Activated naive CD4-positive, alpha-beta T cell treated with anti-CD3 and anti-CD28 coated beads for 36 hours (primary cell): Measurements from ENCODE around the gene NAGLU. TPM values are rescaled to one million over a fixed set of nuclear protein-coding genes. Genes with fewer than 3 reads are reported as not detected.

ENCODE experiments used
- CTCF ChIA-PET: fragments of 350-600 bp; sonication (Branson Sonifier 250); formaldehyde crosslinking; loops from one replicate; lab custom pipeline; 2021; ENCODE audit warnings: antibody characterized with exemption; lab: Charles Lee
- DNase-seq: peaks from one replicate; pipeline ENCODE4 v3.0.0-alpha.2; 2020
- H3K27ac Mint-ChIP-seq: one replicate; pipeline ENCODE4 v1.8.0; 2021; ENCODE audit warnings: mild to moderate bottlenecking, mixed read lengths
- H3K27me3 Mint-ChIP-seq: one replicate; pipeline ENCODE4 v1.8.0; 2021; ENCODE audit warnings: low read depth, mixed read lengths
- H3K36me3 Mint-ChIP-seq: one replicate; pipeline ENCODE4 v1.8.0; 2021; ENCODE audit warnings: low read depth, mixed read lengths
- H3K4me1 Mint-ChIP-seq: one replicate; pipeline ENCODE4 v1.8.0; 2021; ENCODE audit warnings: low read depth, mixed read lengths
- H3K4me3 Mint-ChIP-seq: one replicate; pipeline ENCODE4 v1.8.0; 2021; ENCODE audit warnings: mild to moderate bottlenecking, moderate library complexity, mixed read lengths
- H3K9me3 Mint-ChIP-seq: one replicate; pipeline ENCODE4 v1.8.0; 2021; ENCODE audit warnings: mixed read lengths
- intact Hi-C: fragments of 100-400 bp; cut with micrococcal nuclease; formaldehyde crosslinking; loops from one replicate; pipeline ENCODE4 v1.15.1; 2023
- total RNA-seq, 2 experiments: library from RNA; stranded (reverse); gene quantifications; one replicate each; pipeline ENCODE4 v1.2.3, GENCODE V29; 2021

Gene NAGLU
- total RNA-seq, 2 experiments from 2014 or later = 11.1 to 11.9 TPM

GRCh38 chr17:42560246-42560645, 24.2 kb downstream of the NAGLU start:
- no peak for DNase-seq
- intact Hi-C loops = no loop called here
- Mint-ChIP-seq H3K4me3 (no peak overlapping the region), H3K4me1 (peaks cover 34% of the 10 kb centered on the region), H3K27ac (no peak overlapping the region), H3K9me3 (no peaks in the 10 kb centered on the region), H3K27me3 (no peaks in the 10 kb centered on the region), H3K36me3 (peaks cover 7% of the 10 kb centered on the region)
- CTCF ChIA-PET = interaction anchor here (1.6 kb wide), 1 partner anchor 12 kb away, joined by 5 read pairs; no protein-coding TSS in a partner anchor

- CTCF ChIA-PET = no interaction called here
- peaks cover 38% of the 10 kb centered on the region for H3K4me1 Mint-ChIP-seq
- H3K36me3 Mint-ChIP-seq = peaks cover 7% of the 10 kb centered on the region
- intact Hi-C loops = loop anchor here (2.0 kb wide), 1 partner anchor 15 kb away; the partner anchor contains the start of gene PSMC3IP
- peak within 1 kb of the TSS; percentile 86 for H3K4me3 Mint-ChIP-seq
- H3K9me3 Mint-ChIP-seq = no peaks in the 10 kb centered on the region
- H3K27ac Mint-ChIP-seq = peak within 1 kb of the TSS; percentile 90
- H3K27me3 Mint-ChIP-seq = no peaks in the 10 kb centered on the region
- peak; percentile 96 for DNase-seq
These were observed 25.9 kb downstream of the NAGLU start, which contains the start of gene COASY for GRCh38 chr17:42561897-42562387. COASY (plus strand) TSS chr17:42562148; CDS start chr17:42562623, 475 bp downstream.

GRCh38 chr17:42562388-42563142, 26.5 kb downstream of the NAGLU start:
- intact Hi-C loops = loop anchor here (2.0 kb wide), 1 partner anchor 14 kb away; the partner anchor contains the start of gene PSMC3IP
- peak overlapping the region; percentile 90 for H3K27ac Mint-ChIP-seq
- H3K4me1 Mint-ChIP-seq = peaks cover 39% of the 10 kb centered on the region
- no peaks in the 10 kb centered on the region for H3K27me3 Mint-ChIP-seq
- CTCF ChIA-PET = interaction anchor here (0.5 kb wide), 1 partner anchor 534 kb away, joined by 4 read pairs; no protein-coding TSS in a partner anchor
- DNase-seq = no peak
- H3K9me3 Mint-ChIP-seq = no peaks in the 10 kb centered on the region
- H3K36me3 Mint-ChIP-seq = peaks cover 7% of the 10 kb centered on the region
- peak overlapping the region; percentile 86 for H3K4me3 Mint-ChIP-seq

GRCh38 chr17:42563143-42563509, 27.1 kb downstream of the NAGLU start:
- intact Hi-C loops = loop anchor here (2.0 kb wide), 1 partner anchor 14 kb away; the partner anchor contains the start of gene PSMC3IP
- no peaks in the 10 kb centered on the region for H3K9me3 Mint-ChIP-seq
- CTCF ChIA-PET = interaction anchor here (0.5 kb wide), 1 partner anchor 533 kb away, joined by 4 read pairs; no protein-coding TSS in a partner anchor
- peak overlapping the region; percentile 90 for H3K27ac Mint-ChIP-seq
- peak overlapping the region; percentile 86 for H3K4me3 Mint-ChIP-seq
- H3K36me3 Mint-ChIP-seq = peaks cover 9% of the 10 kb centered on the region
- no peak for DNase-seq
- peaks cover 42% of the 10 kb centered on the region for H3K4me1 Mint-ChIP-seq
- H3K27me3 Mint-ChIP-seq = no peaks in the 10 kb centered on the region

GRCh38 chr17:42563543-42563942, 27.5 kb downstream of the NAGLU start:
- Mint-ChIP-seq H3K27me3 (no peaks in the 10 kb centered on the region), H3K36me3 (peaks cover 10% of the 10 kb centered on the region), H3K9me3 (no peaks in the 10 kb centered on the region), H3K27ac (no peak overlapping the region), H3K4me1 (peaks cover 45% of the 10 kb centered on the region), H3K4me3 (peak overlapping the region; percentile 86)
- DNase-seq = no peak
- intact Hi-C loops = loop anchor here (2.0 kb wide), 1 partner anchor 13 kb away; the partner anchor contains the start of gene PSMC3IP
- CTCF ChIA-PET = interaction anchor here (0.9 kb wide), 1 partner anchor 10 kb away, joined by 3 read pairs; no protein-coding TSS in a partner anchor

- no peak for DNase-seq
- Mint-ChIP-seq H3K36me3 (peaks cover 12% of the 10 kb centered on the region), H3K27ac (no peak overlapping the region), H3K27me3 (no peaks in the 10 kb centered on the region), H3K9me3 (no peaks in the 10 kb centered on the region), H3K4me3 (peak overlapping the region; percentile 86), H3K4me1 (peaks cover 49% of the 10 kb centered on the region)
- intact Hi-C loops = loop anchor here (2.0 kb wide), 1 partner anchor 13 kb away; the partner anchor contains the start of gene PSMC3IP
- CTCF ChIA-PET = interaction anchor here (0.8 to 2.8 kb wide), 3 partner anchors 10 to 27 kb away, joined by 3 to 13 read pairs (median 3); partner anchors contain the start of genes NAGLU and PSMC3IP
These were observed 27.9 kb downstream of the NAGLU start for GRCh38 chr17:42563950-42564349.

GRCh38 chr17:42564815-42565522, 28.9 kb downstream of the NAGLU start:
- Mint-ChIP-seq H3K27me3 (no peaks in the 10 kb centered on the region), H3K4me1 (peaks cover 59% of the 10 kb centered on the region), H3K9me3 (no peaks in the 10 kb centered on the region), H3K36me3 (peaks cover 17% of the 10 kb centered on the region), H3K27ac (no peak overlapping the region), H3K4me3 (peak overlapping the region; percentile 32)
- CTCF ChIA-PET = interaction anchor here (0.7 to 2.8 kb wide), 5 partner anchors 11 to 115 kb away, joined by 3 to 13 read pairs (median 3); partner anchors contain the start of genes NAGLU and PSMC3IP
- intact Hi-C loops = no loop called here
- DNase-seq = no peak

- no peaks in the 10 kb centered on the region for H3K9me3 Mint-ChIP-seq
- H3K27me3 Mint-ChIP-seq = no peaks in the 10 kb centered on the region
- no peak overlapping the region for H3K27ac Mint-ChIP-seq
- intact Hi-C loops = no loop called here
- CTCF ChIA-PET = interaction anchor here (0.6 to 2.8 kb wide), 4 partner anchors 11 to 198 kb away, joined by 3 to 13 read pairs (median 3); partner anchors contain the start of genes PSMC3IP and RETREG3
- H3K36me3 Mint-ChIP-seq = peaks cover 17% of the 10 kb centered on the region
- H3K4me3 Mint-ChIP-seq = peak overlapping the region; percentile 93
- peaks cover 59% of the 10 kb centered on the region for H3K4me1 Mint-ChIP-seq
- no peak for DNase-seq
These were observed 29.6 kb downstream of the NAGLU start for GRCh38 chr17:42565523-42566214.

GRCh38 chr17:42566215-42566882, 30.3 kb downstream of the NAGLU start:
- H3K4me1 Mint-ChIP-seq = peaks cover 59% of the 10 kb centered on the region
- H3K4me3 Mint-ChIP-seq = peak overlapping the region; percentile 93
- intact Hi-C loops = no loop called here
- CTCF ChIA-PET = interaction anchor here (0.6 to 2.8 kb wide), 4 partner anchors 10 to 197 kb away, joined by 3 to 13 read pairs (median 3); partner anchors contain the start of genes PSMC3IP and RETREG3
- DNase-seq = no peak
- H3K27me3 Mint-ChIP-seq = no peaks in the 10 kb centered on the region
- no peaks in the 10 kb centered on the region for H3K9me3 Mint-ChIP-seq
- peaks cover 23% of the 10 kb centered on the region for H3K36me3 Mint-ChIP-seq
- H3K27ac Mint-ChIP-seq = peak overlapping the region; percentile 93

- H3K4me3 Mint-ChIP-seq = peak within 1 kb of the TSS; percentile 93
- peak within 1 kb of the TSS; percentile 93 for H3K27ac Mint-ChIP-seq
- peaks cover 26% of the 10 kb centered on the region for H3K36me3 Mint-ChIP-seq
- CTCF ChIA-PET = interaction anchor here (1.0 to 2.8 kb wide), 4 partner anchors 11 to 197 kb away, joined by 3 to 13 read pairs (median 8); partner anchors contain the start of gene PSMC3IP
- no peaks in the 10 kb centered on the region for H3K9me3 Mint-ChIP-seq
- H3K27me3 Mint-ChIP-seq = no peaks in the 10 kb centered on the region
- DNase-seq = peak; percentile 90
- intact Hi-C loops = loop anchor here (1.0 kb wide), 1 partner anchor 10 kb away; the partner anchor contains the start of gene PSMC3IP
- H3K4me1 Mint-ChIP-seq = peaks cover 55% of the 10 kb centered on the region
These were observed 31.0 kb downstream of the NAGLU start, which contains the start of gene MLX for GRCh38 chr17:42566883-42567573. MLX (plus strand) TSS chr17:42567100; CDS start chr17:42567125, 25 bp downstream.
